OCI-LY7 (cell line): ENCODE data around the gene KCNJ14.

Source experiments
- EZH2phosphoT487 ChIP-seq: fragments of 200-600 bp; sonication (generic); IDR thresholded peaks from 2 replicates; pipeline ENCODE4 v1.6.1; 2018; ENCODE audit warnings: low read depth, borderline replicate concordance, mild to moderate bottlenecking, mixed run types, antibody characterized with exemption, low read length, moderate library complexity, mixed read lengths
- TF ChIP-seq, protein P1 (sequence below): fragments of 200-600 bp; sonication (generic); conservative IDR thresholded peaks from 2 replicates; pipeline ENCODE4 v1.5.1; 2014; ENCODE audit warnings: mild to moderate bottlenecking, antibody characterized with exemption, low read length, moderate library complexity, mixed read lengths

DNA sequence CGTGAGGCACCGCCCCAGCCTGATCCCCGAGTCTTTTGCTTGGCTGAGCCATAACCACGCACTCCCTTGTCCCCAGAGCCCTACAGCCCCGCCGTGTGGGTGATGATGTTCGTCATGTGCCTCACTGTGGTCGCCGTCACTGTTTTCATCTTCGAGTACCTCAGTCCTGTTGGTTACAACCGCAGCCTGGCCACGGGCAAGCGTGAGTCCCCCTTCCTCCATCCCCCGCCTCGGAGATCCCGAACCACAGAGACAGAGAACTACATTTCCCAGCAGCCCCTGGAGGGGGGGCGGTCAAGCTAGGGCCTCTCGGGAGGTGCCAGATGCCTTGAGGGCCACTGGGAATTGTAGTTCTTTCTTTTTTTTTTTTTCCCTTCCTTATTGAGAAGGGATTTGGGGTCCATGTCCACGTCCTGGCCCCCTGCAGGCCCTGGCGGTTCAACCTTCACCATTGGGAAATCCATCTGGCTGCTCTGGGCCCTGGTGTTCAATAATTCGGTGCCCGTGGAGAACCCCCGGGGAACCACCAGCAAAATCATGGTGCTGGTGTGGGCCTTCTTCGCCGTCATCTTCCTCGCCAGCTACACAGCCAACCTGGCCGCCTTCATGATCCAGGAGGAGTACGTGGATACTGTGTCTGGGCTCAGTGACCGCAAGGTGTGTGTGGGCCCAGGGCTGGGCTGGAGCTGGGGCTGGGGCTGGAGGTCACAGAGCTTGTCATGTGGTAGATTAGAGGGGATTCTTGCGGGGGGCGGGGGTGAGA lies 36.0 kb upstream of the KCNJ14 start:
- TF ChIP-seq, protein P1, sequence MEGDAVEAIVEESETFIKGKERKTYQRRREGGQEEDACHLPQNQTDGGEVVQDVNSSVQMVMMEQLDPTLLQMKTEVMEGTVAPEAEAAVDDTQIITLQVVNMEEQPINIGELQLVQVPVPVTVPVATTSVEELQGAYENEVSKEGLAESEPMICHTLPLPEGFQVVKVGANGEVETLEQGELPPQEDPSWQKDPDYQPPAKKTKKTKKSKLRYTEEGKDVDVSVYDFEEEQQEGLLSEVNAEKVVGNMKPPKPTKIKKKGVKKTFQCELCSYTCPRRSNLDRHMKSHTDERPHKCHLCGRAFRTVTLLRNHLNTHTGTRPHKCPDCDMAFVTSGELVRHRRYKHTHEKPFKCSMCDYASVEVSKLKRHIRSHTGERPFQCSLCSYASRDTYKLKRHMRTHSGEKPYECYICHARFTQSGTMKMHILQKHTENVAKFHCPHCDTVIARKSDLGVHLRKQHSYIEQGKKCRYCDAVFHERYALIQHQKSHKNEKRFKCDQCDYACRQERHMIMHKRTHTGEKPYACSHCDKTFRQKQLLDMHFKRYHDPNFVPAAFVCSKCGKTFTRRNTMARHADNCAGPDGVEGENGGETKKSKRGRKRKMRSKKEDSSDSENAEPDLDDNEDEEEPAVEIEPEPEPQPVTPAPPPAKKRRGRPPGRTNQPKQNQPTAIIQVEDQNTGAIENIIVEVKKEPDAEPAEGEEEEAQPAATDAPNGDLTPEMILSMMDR, result no peak
- no peak for TF ChIP-seq EZH2phosphoT487
